DMS53 (cell line): ENCODE results near the gene SESN3.

Experiments
- DNase-seq: peaks from one replicate; lab custom pipeline; 2025; lab: John Stamatoyannopoulos, UW

The SESN3 gene

GRCh38 chr11:95121698-95122097 is 109.3 kb downstream of the SESN3 start:
- no peak for DNase-seq

GRCh38 chr11:95119361-95120060 is 111.5 kb downstream of the SESN3 start:
- no peak for DNase-seq

- DNase-seq = no peak
Observed at GRCh38 chr11:95115597-95115996, 115.4 kb downstream of the SESN3 start.
